CD4-positive, alpha-beta memory T cell (primary cell): ENCODE data around the gene FAM149B1. TPM values are rescaled to one million over a fixed set of nuclear protein-coding genes. Genes with fewer than 3 reads are reported as not detected.
A peak's percentile ranks its signal among the peaks of the same experiment; 100 is the strongest.

Experiments used
- CTCF ChIA-PET: fragments of 350-600 bp; sonication (Branson Sonifier 250); formaldehyde crosslinking; loops from one replicate; lab custom pipeline; 2021; ENCODE audit warnings: inconsistent platforms; ENCODE audit not compliant: partially characterized antibody; lab: Charles Lee
- POLR2A ChIA-PET: fragments of 350-600 bp; sonication (Branson Sonifier 250); formaldehyde crosslinking; loops from one replicate; lab custom pipeline; 2021; ENCODE audit not compliant: partially characterized antibody; lab: Charles Lee
- DNase-seq, 5 donors: peaks; one replicate each; pipeline versions ENCODE4 v3.0.0 to v3.0.0-alpha.2; 2020 to 2022; ENCODE audit warnings: mixed read lengths in 1 of 5
- H3K27ac ChIP-seq: one replicate; pipeline ENCODE4 v1.7.0; 2013; ENCODE audit warnings: low read depth, low read length
- H3K27me3 ChIP-seq: 2 replicates; pipeline ENCODE4 v1.7.0; 2013; ENCODE audit warnings: mild to moderate bottlenecking, low read length, moderate library complexity; ENCODE audit not compliant: insufficient read depth
- H3K36me3 ChIP-seq: 2 replicates; pipeline ENCODE4 v1.7.0; 2013; ENCODE audit warnings: mild to moderate bottlenecking, low read length, moderate library complexity; ENCODE audit not compliant: insufficient read depth
- H3K4me1 ChIP-seq: 2 replicates; pipeline ENCODE4 v1.7.0; 2013; ENCODE audit warnings: mild to moderate bottlenecking, low read length, moderate library complexity; ENCODE audit not compliant: insufficient read depth
- H3K4me3 ChIP-seq, 2 donors: one replicate each; pipeline ENCODE4 v1.7.0; 2013; ENCODE audit warnings: low read length in 2 of 2, mild to moderate bottlenecking in 1 of 2
- H3K9me3 ChIP-seq, 2 donors: one replicate each; pipeline ENCODE4 v1.7.0; 2013; ENCODE audit warnings: low read length in 2 of 2, control low read depth in 1 of 2; ENCODE audit not compliant: control insufficient read depth in 1 of 2
- H3K27ac Mint-ChIP-seq, 7 donors: one replicate each; pipeline ENCODE4 v1.8.0; 2020 to 2021; ENCODE audit warnings: mixed read lengths in 7 of 7, mild to moderate bottlenecking in 6 of 7, inconsistent platforms in 3 of 7, moderate library complexity in 3 of 7
- H3K27me3 Mint-ChIP-seq, 2 donors: one replicate each; pipeline ENCODE4 v1.8.0; 2020 to 2021; ENCODE audit warnings: mixed read lengths in 2 of 2
- H3K36me3 Mint-ChIP-seq, 2 donors: one replicate each; pipeline ENCODE4 v1.8.0; 2020 to 2021; ENCODE audit warnings: mixed read lengths in 2 of 2, inconsistent platforms in 1 of 2, mild to moderate bottlenecking in 1 of 2
- H3K4me1 Mint-ChIP-seq, 4 donors: one replicate each; pipeline ENCODE4 v1.8.0; 2020 to 2021; ENCODE audit warnings: mixed read lengths in 4 of 4, mild to moderate bottlenecking in 1 of 4
- H3K4me3 Mint-ChIP-seq, 8 donors: one replicate each; pipeline ENCODE4 v1.8.0; 2020 to 2021; ENCODE audit warnings: mixed read lengths in 8 of 8, mild to moderate bottlenecking in 7 of 8, moderate library complexity in 6 of 8, inconsistent platforms in 3 of 8
- H3K9me3 Mint-ChIP-seq, 8 donors: one replicate each; pipeline ENCODE4 v1.8.0; 2020 to 2021; ENCODE audit warnings: mixed read lengths in 8 of 8, mild to moderate bottlenecking in 5 of 8, inconsistent platforms in 3 of 8, moderate library complexity in 1 of 8
- intact Hi-C: fragments of 100-400 bp; cut with micrococcal nuclease; formaldehyde crosslinking; loops from one replicate; pipeline ENCODE4 v1.15.1; 2023
- polyA plus RNA-seq, 2 donors: library from polyadenylated mRNA; unstranded; fragments of 300-500 nt; fragmentation: Illumina TruSeq; gene quantifications; one replicate each; pipeline ENCODE4 v1.2.3, GENCODE V29; 2021
- total RNA-seq, 2 experiments: library from RNA; stranded (reverse); gene quantifications; one replicate each; pipeline ENCODE4 v1.2.3, GENCODE V29; 2021

FAM149B1 gene
- total and polyA plus RNA-seq, 4 experiments from 2014 or later: 3.9 to 20.5 (median 11.5) TPM

DNA sequence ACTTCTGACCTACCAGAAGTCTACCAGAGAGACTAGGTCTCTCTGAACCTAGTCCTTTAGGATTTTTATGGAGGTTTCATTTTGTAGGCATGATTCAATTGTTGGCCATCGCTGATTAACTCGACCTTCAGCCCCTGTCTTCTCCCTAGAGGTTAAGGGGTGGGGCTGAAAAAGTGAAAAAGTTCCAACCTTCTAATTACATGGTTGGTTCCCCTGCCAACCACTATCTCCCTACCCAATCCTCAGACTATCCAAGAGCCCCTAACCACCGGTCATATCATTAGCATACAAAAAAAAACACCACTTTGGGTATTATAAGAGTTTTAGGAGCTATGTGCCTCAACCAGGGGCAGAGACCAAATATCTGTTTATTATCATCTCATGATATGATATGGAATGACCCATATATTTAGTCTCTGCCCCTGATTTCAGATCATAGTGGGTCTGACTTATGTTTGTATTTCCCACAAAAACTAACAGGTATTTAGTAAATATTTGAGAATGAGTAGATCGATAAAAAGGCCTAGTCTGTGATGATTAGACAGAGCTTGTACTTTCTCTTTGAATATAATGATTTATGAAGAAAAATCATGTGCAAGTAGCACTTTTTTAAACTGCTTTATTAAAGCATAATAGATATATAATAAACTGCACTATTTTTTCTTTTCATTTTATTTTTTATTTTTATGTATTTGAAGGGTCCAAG, 43.3 kb downstream of the FAM149B1 start:
- H3K36me3 Mint-ChIP-seq: peaks cover 42 to 46% of the 10 kb centered on the region in 2 donors
- no peak for DNase-seq
- Histone ChIP-seq H3K36me3 (no peaks in the 10 kb centered on the region), H3K27me3 (no peaks in the 10 kb centered on the region), H3K4me3 (no peak overlapping the region), H3K4me1 (no peaks in the 10 kb centered on the region), H3K9me3 (no peaks in the 10 kb centered on the region), H3K27ac (no peak overlapping the region)
- peaks cover 0 to 4% (median under 1%) of the 10 kb centered on the region in 4 donors for H3K4me1 Mint-ChIP-seq
- ChIA-PET POLR2A (no interaction called here), CTCF (no interaction called here)
- no peak overlapping the region for H3K27ac Mint-ChIP-seq
- H3K27me3 Mint-ChIP-seq: no peaks in the 10 kb centered on the region
- H3K4me3 Mint-ChIP-seq: no peak overlapping the region
- intact Hi-C loops: no loop called here
- H3K9me3 Mint-ChIP-seq: peaks cover 0 to 1% (median 0%) of the 10 kb centered on the region in 8 donors

DNA sequence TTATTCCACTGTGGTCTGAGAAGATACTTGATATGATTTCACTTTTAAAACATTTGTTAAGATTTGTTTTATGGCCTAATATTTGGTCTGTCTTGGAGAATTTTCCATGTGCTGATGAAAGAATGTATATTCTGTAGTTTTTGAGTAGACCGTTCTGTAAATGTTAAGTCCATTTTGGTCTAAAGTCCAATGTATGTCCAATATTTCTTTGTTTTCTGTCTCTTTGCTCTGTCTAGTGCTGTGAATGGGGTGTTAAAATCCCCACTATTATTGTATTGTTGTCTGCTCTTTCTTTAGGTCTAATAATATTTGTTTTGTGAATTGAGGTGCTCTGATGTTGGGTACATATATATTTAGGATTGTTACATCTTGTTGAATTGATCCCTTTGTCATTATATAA, 47.8 kb downstream of the FAM149B1 start:
- no peak overlapping the region for H3K4me3 Mint-ChIP-seq
- Histone ChIP-seq H3K4me3 (no peak overlapping the region), H3K9me3 (no peaks in the 10 kb centered on the region), H3K4me1 (no peaks in the 10 kb centered on the region), H3K27me3 (no peaks in the 10 kb centered on the region), H3K36me3 (peaks cover 8% of the 10 kb centered on the region), H3K27ac (no peak overlapping the region)
- intact Hi-C loops: no loop called here
- no peak overlapping the region for H3K27ac Mint-ChIP-seq
- peaks cover 0 to 4% (median under 1%) of the 10 kb centered on the region in 4 donors for H3K4me1 Mint-ChIP-seq
- H3K27me3 Mint-ChIP-seq: no peaks in the 10 kb centered on the region
- H3K9me3 Mint-ChIP-seq: peaks cover 0 to 1% (median 0%) of the 10 kb centered on the region in 8 donors
- H3K36me3 Mint-ChIP-seq: peaks cover 57 to 71% of the 10 kb centered on the region in 2 donors
- ChIA-PET CTCF (no interaction called here), POLR2A (no interaction called here)
- DNase-seq: no peak

DNA sequence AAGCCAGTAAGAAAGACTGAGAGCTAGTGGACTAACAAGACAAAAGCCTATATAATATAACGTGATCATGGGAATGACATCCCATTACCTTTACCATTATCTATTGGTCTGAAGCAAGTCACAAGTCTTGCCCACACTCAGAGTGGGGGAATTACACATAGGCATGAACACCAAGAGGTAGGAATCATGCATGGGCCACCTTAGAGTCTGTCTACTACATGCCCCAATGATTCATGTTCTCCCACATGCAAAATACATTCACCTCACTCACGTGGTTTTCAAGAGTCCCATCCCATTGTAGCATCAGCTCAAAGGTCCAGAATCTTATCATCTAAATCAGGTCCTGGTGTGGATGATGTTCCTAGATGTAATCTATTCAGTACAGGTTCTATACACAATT, 49.7 kb downstream of the FAM149B1 start:
- no peak overlapping the region for H3K4me3 Mint-ChIP-seq
- H3K27ac ChIP-seq: no peak overlapping the region
- H3K4me3 ChIP-seq: no peak overlapping the region
- CTCF ChIA-PET: interaction anchor here (1.9 kb wide), 1 partner anchor 10 kb away, joined by 6 read pairs; no protein-coding TSS in a partner anchor
- H3K9me3 Mint-ChIP-seq: peaks cover 0 to 1% (median 0%) of the 10 kb centered on the region in 8 donors
- H3K36me3 ChIP-seq: peaks cover 8% of the 10 kb centered on the region
- H3K27me3 ChIP-seq: no peaks in the 10 kb centered on the region
- intact Hi-C loops: no loop called here
- DNase-seq: no peak
- no peaks in the 10 kb centered on the region for H3K4me1 ChIP-seq
- POLR2A ChIA-PET: no interaction called here
- no peaks in the 10 kb centered on the region for H3K9me3 ChIP-seq
- peaks cover 45 to 74% of the 10 kb centered on the region in 2 donors for H3K36me3 Mint-ChIP-seq
- no peak overlapping the region for H3K27ac Mint-ChIP-seq
- H3K27me3 Mint-ChIP-seq: no peaks in the 10 kb centered on the region
- peaks cover 0 to 4% (median under 1%) of the 10 kb centered on the region in 4 donors for H3K4me1 Mint-ChIP-seq

DNA sequence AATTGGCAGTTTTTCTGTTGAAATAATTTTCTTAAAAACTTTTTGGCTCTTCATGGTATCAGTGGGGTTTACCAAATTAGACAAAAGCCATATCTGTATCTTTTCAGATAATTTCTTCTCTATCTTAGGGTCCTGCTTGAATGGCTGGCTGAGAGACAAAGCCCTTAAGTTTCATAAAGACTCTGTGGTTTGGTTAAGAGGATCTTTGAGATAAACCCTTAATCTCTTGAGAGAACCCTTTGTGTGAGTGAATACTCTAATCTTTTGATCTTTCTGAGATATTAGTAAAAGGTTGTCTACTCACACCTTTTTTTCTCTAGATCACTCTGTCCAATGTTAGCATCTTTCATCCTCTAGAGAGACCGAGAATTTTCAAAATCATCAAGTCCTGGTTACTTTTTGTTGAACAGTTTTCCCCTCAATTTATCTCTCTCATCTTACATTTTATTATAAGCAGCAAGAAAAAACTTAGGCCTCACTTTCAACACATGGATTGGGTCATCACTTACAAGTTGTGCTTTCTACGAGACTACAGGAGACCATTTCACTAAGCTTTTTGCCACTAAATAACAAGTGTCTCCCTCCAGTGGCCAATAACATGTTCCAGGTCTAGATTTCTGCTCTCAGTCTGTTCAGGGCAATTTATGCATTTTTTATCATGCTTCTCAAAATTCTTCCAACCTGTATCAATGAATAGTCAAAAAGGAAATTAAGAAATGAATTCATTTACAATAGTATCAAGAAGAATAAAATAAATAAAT, 50.7 kb downstream of the FAM149B1 start:
- H3K4me1 ChIP-seq: no peaks in the 10 kb centered on the region
- no peaks in the 10 kb centered on the region for H3K27me3 ChIP-seq
- DNase-seq: no peak
- ChIA-PET CTCF (interaction anchor here (1.9 kb wide), 1 partner anchor 11 kb away, joined by 6 read pairs; no protein-coding TSS in a partner anchor), POLR2A (no interaction called here)
- H3K36me3 Mint-ChIP-seq: peaks cover 35 to 64% of the 10 kb centered on the region in 2 donors
- H3K4me3 Mint-ChIP-seq: no peak overlapping the region
- H3K36me3 ChIP-seq: peaks cover 8% of the 10 kb centered on the region
- no peak overlapping the region for H3K4me3 ChIP-seq
- H3K4me1 Mint-ChIP-seq: peaks cover 0 to 4% (median under 1%) of the 10 kb centered on the region in 4 donors
- H3K27ac ChIP-seq: no peak overlapping the region
- H3K9me3 ChIP-seq: no peaks in the 10 kb centered on the region
- no peaks in the 10 kb centered on the region for H3K27me3 Mint-ChIP-seq
- H3K9me3 Mint-ChIP-seq: no peaks in the 10 kb centered on the region
- H3K27ac Mint-ChIP-seq: no peak overlapping the region
- intact Hi-C loops: no loop called here

DNA sequence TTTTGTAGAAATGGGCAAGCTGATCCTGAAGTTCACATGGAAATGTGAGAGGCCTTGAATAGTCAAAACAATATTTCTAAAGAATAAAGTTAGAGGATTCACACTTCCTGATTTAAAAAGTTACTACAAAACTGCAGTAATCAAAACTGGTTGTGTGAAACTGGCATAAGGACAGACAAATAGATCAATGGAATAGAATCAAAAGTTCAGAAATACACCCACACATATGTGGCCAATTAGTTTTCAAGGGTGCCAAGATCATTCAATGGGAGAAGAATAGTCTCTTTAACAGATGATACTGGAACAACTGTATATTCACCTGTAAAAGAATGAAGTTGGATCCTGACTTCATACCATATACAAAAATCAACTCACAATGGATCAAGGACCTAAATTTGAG, 51.5 kb downstream of the FAM149B1 start:
- no peaks in the 10 kb centered on the region for H3K9me3 Mint-ChIP-seq
- intact Hi-C loops: no loop called here

DNA sequence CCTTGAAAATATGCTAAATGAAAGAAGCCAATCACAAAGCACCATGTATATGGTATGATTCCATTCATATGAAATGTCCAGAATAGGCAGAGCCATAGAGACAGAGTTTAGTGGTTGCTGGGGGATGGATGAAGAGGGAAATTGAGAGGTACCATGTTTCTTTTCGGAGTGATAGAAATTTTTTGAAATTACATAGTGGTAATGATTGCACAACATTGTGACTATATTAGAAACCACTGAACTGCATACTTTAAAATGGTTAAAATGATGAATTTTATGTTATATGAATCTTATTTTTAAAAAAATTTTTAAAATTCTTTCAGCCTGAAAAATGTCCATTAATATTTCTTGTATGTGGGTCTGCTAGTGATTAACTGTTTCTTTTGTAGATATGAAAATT, 53.1 kb downstream of the FAM149B1 start:
- Mint-ChIP-seq H3K27me3 (no peaks in the 10 kb centered on the region), H3K36me3 (peaks cover 24 to 45% of the 10 kb centered on the region in 2 donors)

More for the DNA sequence above, 51.5 kb downstream of the FAM149B1 start:
- Histone ChIP-seq H3K4me1 (no peaks in the 10 kb centered on the region), H3K27ac (no peak overlapping the region), H3K36me3 (peaks cover 8% of the 10 kb centered on the region), H3K27me3 (no peaks in the 10 kb centered on the region), H3K4me3 (no peak overlapping the region), H3K9me3 (no peaks in the 10 kb centered on the region)
- Mint-ChIP-seq H3K4me3 (no peak overlapping the region), H3K27me3 (no peaks in the 10 kb centered on the region), H3K4me1 (peaks cover 0 to 3% (median 0%) of the 10 kb centered on the region in 4 donors), H3K36me3 (peaks cover 29 to 56% of the 10 kb centered on the region in 2 donors), H3K27ac (no peak overlapping the region)
- POLR2A ChIA-PET: no interaction called here
- DNase-seq: no peak
- CTCF ChIA-PET: no interaction called here

DNA sequence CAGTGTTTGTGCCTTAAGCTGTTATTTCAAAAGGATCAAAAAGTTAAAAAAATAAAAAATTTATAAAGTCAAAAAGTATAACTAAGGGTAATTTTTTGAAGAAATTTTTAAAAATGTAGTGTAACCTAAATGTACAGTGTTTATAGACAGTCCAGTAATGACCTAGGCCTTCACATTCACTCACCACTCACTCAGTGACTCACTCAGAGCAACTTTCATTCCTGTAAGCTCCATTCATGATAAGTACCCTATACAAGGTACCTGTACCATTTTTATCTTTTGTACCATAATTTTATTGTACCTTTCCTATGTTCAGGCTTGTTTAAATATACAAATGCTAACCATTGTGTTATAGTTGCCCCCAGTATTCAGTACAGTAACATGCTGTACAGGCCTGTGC, 57.6 kb downstream of the FAM149B1 start:
- H3K4me3 Mint-ChIP-seq: no peak overlapping the region
- ChIA-PET CTCF (no interaction called here), POLR2A (interaction anchor here (1.2 kb wide), 1 partner anchor 9 kb away, joined by 3 read pairs; no protein-coding TSS in a partner anchor)
- no peak overlapping the region for H3K27ac ChIP-seq
- intact Hi-C loops: no loop called here
- no peaks in the 10 kb centered on the region for H3K4me1 ChIP-seq
- H3K9me3 Mint-ChIP-seq: peaks cover 0 to 1% (median 0%) of the 10 kb centered on the region in 8 donors
- peaks cover 12 to 17% of the 10 kb centered on the region in 2 donors for H3K36me3 Mint-ChIP-seq
- no peaks in the 10 kb centered on the region for H3K9me3 ChIP-seq
- H3K27ac Mint-ChIP-seq: peak overlapping the region in 1 of 7 donors; percentile 2
- no peaks in the 10 kb centered on the region for H3K36me3 ChIP-seq
- H3K4me1 Mint-ChIP-seq: peaks cover 0 to 1% (median 0%) of the 10 kb centered on the region in 4 donors
- DNase-seq: no peak
- H3K27me3 ChIP-seq: no peaks in the 10 kb centered on the region
- no peaks in the 10 kb centered on the region for H3K27me3 Mint-ChIP-seq
- H3K4me3 ChIP-seq: no peak overlapping the region

More for the DNA sequence above, 53.1 kb downstream of the FAM149B1 start:
- Mint-ChIP-seq H3K27ac (no peak overlapping the region), H3K9me3 (no peaks in the 10 kb centered on the region), H3K4me3 (no peak overlapping the region), H3K4me1 (peaks cover 0 to 1% (median 0%) of the 10 kb centered on the region in 4 donors)
- no peaks in the 10 kb centered on the region for H3K9me3 ChIP-seq
- ChIA-PET CTCF (no interaction called here), POLR2A (no interaction called here)
- H3K4me3 ChIP-seq: no peak overlapping the region
- no peak overlapping the region for H3K27ac ChIP-seq
- peaks cover 8% of the 10 kb centered on the region for H3K36me3 ChIP-seq
- intact Hi-C loops: no loop called here
- no peaks in the 10 kb centered on the region for H3K4me1 ChIP-seq
- DNase-seq: no peak
- H3K27me3 ChIP-seq: no peaks in the 10 kb centered on the region
